Mesendoderm (in vitro differentiated cells): ENCODE results near the gene RHAG.

Experiments used
- DNase-seq: peaks from one replicate; pipeline ENCODE4 v3.0.0; 2013
- H2AK5ac ChIP-seq: 2 replicates; pipeline ENCODE4 v1.6.1; 2013; ENCODE audit warnings: low read length, inconsistent platforms
- H2BK120ac ChIP-seq: 2 replicates; pipeline ENCODE4 v1.6.1; 2013; ENCODE audit warnings: low read depth, mild to moderate bottlenecking, low read length, moderate library complexity, mixed read lengths
- H2BK15ac ChIP-seq: replicated peaks from 2 replicates; pipeline ENCODE4 v1.6.1; 2013; ENCODE audit warnings: low read depth, mild to moderate bottlenecking, moderate library complexity
- H2BK5ac ChIP-seq: 2 replicates; pipeline ENCODE4 v1.6.1; 2013; ENCODE audit warnings: low read length, inconsistent platforms
- H3K18ac ChIP-seq: 2 replicates; pipeline ENCODE4 v1.6.1; 2013; ENCODE audit warnings: mild to moderate bottlenecking, low read length, mixed read lengths
- H3K23ac ChIP-seq: one replicate; pipeline ENCODE4 v1.6.1; 2013; ENCODE audit warnings: low read length
- H3K27ac ChIP-seq: 2 replicates; pipeline ENCODE4 v1.5.1; 2013; ENCODE audit warnings: low read depth, mild to moderate bottlenecking, inconsistent platforms, low read length, moderate library complexity
- H3K27me3 ChIP-seq: 2 replicates; pipeline ENCODE4 v1.6.1; 2013; ENCODE audit warnings: low read length, control low read depth, mild to moderate bottlenecking, inconsistent platforms; ENCODE audit not compliant: insufficient read depth, poor library complexity
- H3K36me3 ChIP-seq: 2 replicates; pipeline ENCODE4 v1.6.1; 2013; ENCODE audit warnings: low read length, inconsistent platforms; ENCODE audit not compliant: control insufficient read depth, insufficient read depth
- H3K4ac ChIP-seq: one replicate; pipeline ENCODE4 v1.6.1; 2013; ENCODE audit warnings: low read depth, mild to moderate bottlenecking, low read length, moderate library complexity
- H3K4me1 ChIP-seq: 2 replicates; pipeline ENCODE4 v1.6.1; 2013; ENCODE audit warnings: low read depth, low read length, inconsistent platforms; ENCODE audit not compliant: control insufficient read depth
- H3K4me2 ChIP-seq: 2 replicates; pipeline ENCODE4 v1.6.1; 2013; ENCODE audit warnings: low read length
- H3K4me3 ChIP-seq: 2 replicates; pipeline ENCODE4 v1.5.1; 2013; ENCODE audit warnings: mild to moderate bottlenecking, low read length
- H3K56ac ChIP-seq: one replicate; pipeline ENCODE4 v1.6.1; 2013; ENCODE audit warnings: low read length
- H3K79me1 ChIP-seq: 2 replicates; pipeline ENCODE4 v1.6.1; 2013; ENCODE audit warnings: low read length, inconsistent platforms
- H3K79me2 ChIP-seq: 2 replicates; pipeline ENCODE4 v1.6.1; 2013; ENCODE audit warnings: mild to moderate bottlenecking, low read length; ENCODE audit not compliant: control insufficient read depth, insufficient read depth
- H3K9ac ChIP-seq: 2 replicates; pipeline ENCODE4 v1.6.1; 2013; ENCODE audit warnings: low read length, inconsistent platforms
- H4K5ac ChIP-seq: one replicate; pipeline ENCODE4 v1.6.1; 2013; ENCODE audit warnings: low read length
- H4K8ac ChIP-seq: one replicate; pipeline ENCODE4 v1.6.1; 2013; ENCODE audit warnings: low read depth, mild to moderate bottlenecking, control low read depth, low read length, moderate library complexity
- WGBS: extraction: QIAGEN DNeasy Blood & Tissue Kit; methylation state at CpG from one replicate; pipeline ENCODE4 v1.1.7; 2013; ENCODE audit warnings: low lambda C conversion rate, missing lambda C conversion rate; ENCODE audit not compliant: insufficient coverage; ENCODE audit errors: extremely low coverage; 5-methylcytosine and 5-hydroxymethylcytosine counted together

RHAG gene

GRCh38 chr6:49646130-49646824 is 9.6 kb upstream of the RHAG start:
- Histone ChIP-seq H3K4ac (no peak overlapping the region), H3K79me2 (no peaks in the 10 kb centered on the region), H3K18ac (no peak overlapping the region), H3K27ac (no peak overlapping the region), H3K9ac (no peak overlapping the region), H2BK120ac (no peak overlapping the region), H4K8ac (no peak overlapping the region), H4K5ac (no peak overlapping the region), H3K23ac (no peak overlapping the region), H3K4me3 (no peak overlapping the region), H2BK5ac (no peak overlapping the region), H2AK5ac (no peak overlapping the region), H3K4me2 (no peak overlapping the region), H2BK15ac (no peak overlapping the region), H3K36me3 (no peaks in the 10 kb centered on the region), H3K27me3 (no peaks in the 10 kb centered on the region), H3K4me1 (no peaks in the 10 kb centered on the region), H3K56ac (no peak overlapping the region), H3K79me1 (no peaks in the 10 kb centered on the region)
- no peak for DNase-seq
- WGBS = no CpG with 5 or more reads among the region's 3 CpGs

DNA sequence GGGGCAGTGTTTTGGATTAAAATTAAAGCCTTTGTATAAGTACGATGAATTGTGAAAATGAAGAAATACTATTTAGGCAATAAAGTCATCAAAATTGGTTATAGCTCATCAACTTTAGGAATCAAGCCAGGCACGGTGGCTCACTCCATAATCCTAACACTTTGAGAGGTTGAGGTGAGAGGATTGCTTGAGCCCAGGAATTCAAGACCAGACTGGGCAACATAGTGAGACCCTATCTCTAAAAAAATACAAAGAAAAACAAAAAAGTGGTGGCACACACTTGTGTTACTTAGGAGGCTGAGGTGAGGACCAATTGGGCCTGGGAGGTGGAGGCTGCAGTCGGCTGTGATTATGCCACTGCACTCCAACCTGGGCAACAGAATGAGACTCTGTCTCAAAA is 8.5 kb upstream of the RHAG start:
- no peaks in the 10 kb centered on the region for H3K79me2 ChIP-seq
- H3K27me3 ChIP-seq = no peaks in the 10 kb centered on the region
- WGBS = 100% methylated on average over 1 of the region's 3 CpGs
- no peak overlapping the region for H3K4me2 ChIP-seq
- H3K56ac ChIP-seq = no peak overlapping the region
- no peak overlapping the region for H3K4ac ChIP-seq
- H4K8ac ChIP-seq = no peak overlapping the region
- no peak overlapping the region for H2BK5ac ChIP-seq
- no peak overlapping the region for H3K18ac ChIP-seq
- no peak overlapping the region for H2BK15ac ChIP-seq
- no peaks in the 10 kb centered on the region for H3K36me3 ChIP-seq
- no peaks in the 10 kb centered on the region for H3K79me1 ChIP-seq
- no peak overlapping the region for H2BK120ac ChIP-seq
- no peak overlapping the region for H3K4me3 ChIP-seq
- H2AK5ac ChIP-seq = no peak overlapping the region
- H3K4me1 ChIP-seq = no peaks in the 10 kb centered on the region
- no peak overlapping the region for H3K23ac ChIP-seq
- no peak overlapping the region for H4K5ac ChIP-seq
- no peak overlapping the region for H3K27ac ChIP-seq
- no peak overlapping the region for H3K9ac ChIP-seq
- no peak for DNase-seq

DNA sequence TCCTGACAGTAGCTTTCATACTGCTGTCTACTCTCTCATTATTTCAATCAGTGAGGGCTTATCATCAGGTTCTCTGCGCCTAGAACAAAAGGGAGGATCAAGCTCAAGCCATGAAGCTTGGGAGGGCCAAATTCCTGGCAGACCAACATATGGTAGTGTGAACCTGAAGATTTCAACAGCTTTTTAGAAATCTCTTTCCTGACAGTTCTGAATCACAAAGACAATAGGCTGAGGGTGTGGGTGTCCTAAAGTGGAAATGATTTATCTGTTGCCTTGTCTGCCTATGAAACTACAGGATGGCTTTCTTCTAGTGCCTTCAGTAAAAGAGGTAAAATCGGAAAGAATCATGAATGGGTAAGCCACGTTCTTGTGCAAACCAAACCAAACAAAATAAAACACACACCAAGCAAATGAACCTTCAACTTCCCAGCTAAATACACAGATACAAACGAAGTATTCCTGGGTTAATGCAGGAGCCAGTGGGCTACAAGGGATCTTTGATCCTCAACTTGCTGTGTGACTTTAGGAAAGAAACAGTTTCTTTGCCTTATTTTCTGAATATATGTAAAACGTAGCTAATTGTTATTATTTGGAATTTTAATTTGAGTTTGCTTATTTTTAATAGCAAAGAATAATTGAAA is 2.7 kb upstream of the RHAG start:
- Histone ChIP-seq H3K4ac (no peak overlapping the region), H3K56ac (no peak overlapping the region), H3K79me2 (no peaks in the 10 kb centered on the region), H3K27ac (no peak overlapping the region), H3K36me3 (no peaks in the 10 kb centered on the region), H3K9ac (no peak overlapping the region), H3K23ac (no peak overlapping the region), H3K27me3 (no peaks in the 10 kb centered on the region), H4K8ac (no peak overlapping the region), H4K5ac (no peak overlapping the region), H2BK5ac (no peak overlapping the region), H3K4me3 (no peak overlapping the region), H3K4me2 (no peak overlapping the region), H3K18ac (no peak overlapping the region), H3K79me1 (no peaks in the 10 kb centered on the region), H2BK120ac (no peak overlapping the region), H2AK5ac (no peak overlapping the region), H3K4me1 (no peaks in the 10 kb centered on the region), H2BK15ac (no peak overlapping the region)
- peak; percentile 42 for DNase-seq
- no CpG with 5 or more reads among the region's 5 CpGs for WGBS

GRCh38 chr6:49637350-49637731 is 702 bp upstream of the RHAG start:
- Histone ChIP-seq H3K18ac (no peak overlapping the region), H3K23ac (no peak overlapping the region), H3K56ac (no peak overlapping the region), H3K27ac (no peak overlapping the region), H3K4ac (no peak overlapping the region), H2BK15ac (no peak overlapping the region), H3K4me3 (no peak overlapping the region), H3K9ac (no peak overlapping the region), H3K79me1 (no peaks in the 10 kb centered on the region), H3K27me3 (no peaks in the 10 kb centered on the region), H2AK5ac (no peak overlapping the region), H3K4me2 (no peak overlapping the region), H4K5ac (no peak overlapping the region), H3K36me3 (no peaks in the 10 kb centered on the region), H2BK5ac (no peak overlapping the region), H2BK120ac (no peak overlapping the region), H3K4me1 (no peaks in the 10 kb centered on the region), H4K8ac (no peak overlapping the region), H3K79me2 (no peaks in the 10 kb centered on the region)
- no peak for DNase-seq
- no CpG with 5 or more reads among the region's 3 CpGs for WGBS

DNA sequence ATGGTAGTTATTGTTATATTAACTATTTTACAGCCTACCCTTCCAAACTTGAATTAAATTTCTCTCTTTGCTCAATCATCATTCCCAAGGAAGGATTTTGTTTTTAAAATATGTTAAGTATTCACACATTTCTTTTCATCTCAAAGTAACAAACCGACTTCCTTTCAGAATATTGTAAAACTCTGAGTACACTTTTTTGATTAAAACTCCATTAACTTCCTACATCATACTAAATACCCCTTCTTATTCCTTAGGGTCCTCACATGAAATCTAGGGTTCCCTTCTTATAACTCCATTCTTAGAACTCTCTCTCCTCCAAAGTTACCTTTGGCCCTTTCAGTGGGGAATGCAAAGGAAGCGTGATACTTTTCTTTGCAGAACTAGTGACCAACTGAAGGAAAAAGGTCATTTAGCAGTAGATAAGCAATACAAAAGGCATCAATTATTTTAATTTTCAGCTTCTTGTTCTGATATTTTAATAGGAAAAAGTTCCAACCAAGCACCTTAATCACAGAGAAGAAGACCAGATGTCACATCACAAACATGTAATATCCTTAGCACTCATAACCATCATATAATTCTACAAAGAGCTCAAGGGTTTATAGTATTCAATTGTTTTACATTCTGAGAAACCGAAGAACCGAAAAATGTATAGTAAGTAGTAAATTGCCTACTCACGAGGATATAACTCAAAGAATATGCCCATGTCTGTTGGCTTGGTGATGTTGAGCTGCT is 494 bp downstream of the RHAG start:
- WGBS = 100% methylated on average over 1 of the region's 5 CpGs
- no peak overlapping the region for H3K4me2 ChIP-seq

More for the DNA sequence above, 494 bp downstream of the RHAG start:
- no peak overlapping the region for H3K9ac ChIP-seq
- no peaks in the 10 kb centered on the region for H3K36me3 ChIP-seq
- H4K8ac ChIP-seq = no peak overlapping the region
- no peaks in the 10 kb centered on the region for H3K79me1 ChIP-seq
- H3K23ac ChIP-seq = no peak overlapping the region
- H2BK5ac ChIP-seq = no peak overlapping the region
- no peak overlapping the region for H3K56ac ChIP-seq
- no peaks in the 10 kb centered on the region for H3K27me3 ChIP-seq
- no peak overlapping the region for H2BK120ac ChIP-seq
- no peak overlapping the region for H3K18ac ChIP-seq
- H3K4ac ChIP-seq = no peak overlapping the region
- H3K4me3 ChIP-seq = no peak overlapping the region
- no peak for DNase-seq
- no peaks in the 10 kb centered on the region for H3K79me2 ChIP-seq
- no peak overlapping the region for H2AK5ac ChIP-seq
- no peaks in the 10 kb centered on the region for H3K4me1 ChIP-seq
- H3K27ac ChIP-seq = no peak overlapping the region
- no peak overlapping the region for H2BK15ac ChIP-seq
- no peak overlapping the region for H4K5ac ChIP-seq
